H9 (cell line): ENCODE results near the gene ADCY5. TPM values are rescaled to one million over a fixed set of nuclear protein-coding genes. Genes with fewer than 3 reads are reported as not detected.

ENCODE experiments used
- DNase-seq: peaks from one replicate; pipeline ENCODE4 v3.0.0-alpha.2; 2017
- H2AFZ ChIP-seq: one replicate; pipeline ENCODE4 v1.6.1; 2013; ENCODE audit warnings: mild to moderate bottlenecking, low read length, control low read depth, moderate library complexity
- H2AK5ac ChIP-seq: 2 replicates; pipeline ENCODE4 v1.6.1; 2013; ENCODE audit warnings: low read length, control low read depth, mixed read lengths; ENCODE audit not compliant: insufficient read length
- H2BK120ac ChIP-seq: one replicate; pipeline ENCODE4 v1.6.1; 2013; ENCODE audit warnings: low read depth, mild to moderate bottlenecking, low read length, control low read depth, inconsistent platforms; ENCODE audit not compliant: poor library complexity, severe bottlenecking
- H2BK12ac ChIP-seq: 2 replicates; pipeline ENCODE4 v1.6.1; 2013; ENCODE audit warnings: low read length, control low read depth, mixed read lengths, low read depth; ENCODE audit not compliant: insufficient read length
- H2BK15ac ChIP-seq: 2 replicates; pipeline ENCODE4 v1.6.1; 2013; ENCODE audit warnings: low read depth, low read length, control low read depth
- H2BK20ac ChIP-seq: one replicate; pipeline ENCODE4 v1.6.1; 2013; ENCODE audit warnings: low read depth, mild to moderate bottlenecking, low read length, control low read depth, inconsistent platforms; ENCODE audit not compliant: poor library complexity, severe bottlenecking
- H2BK5ac ChIP-seq: 2 replicates; pipeline ENCODE4 v1.6.1; 2013; ENCODE audit warnings: low read length, control low read depth, mixed read lengths; ENCODE audit not compliant: insufficient read length
- H3K14ac ChIP-seq: 2 replicates; pipeline ENCODE4 v1.6.1; 2013; ENCODE audit warnings: low read length, control low read depth; ENCODE audit not compliant: insufficient read depth
- H3K18ac ChIP-seq: 2 replicates; pipeline ENCODE4 v1.6.1; 2013; ENCODE audit warnings: low read depth, mild to moderate bottlenecking, mixed read lengths, low read length, control low read depth; ENCODE audit not compliant: insufficient read length
- H3K23ac ChIP-seq: 2 replicates; pipeline ENCODE4 v1.6.1; 2013; ENCODE audit warnings: low read length, control low read depth, mixed read lengths, low read depth; ENCODE audit not compliant: insufficient read length
- H3K23me2 ChIP-seq: 2 replicates; pipeline ENCODE4 v1.6.1; 2013; ENCODE audit warnings: low read depth, mild to moderate bottlenecking, mixed read lengths, low read length, control low read depth; ENCODE audit not compliant: insufficient read length, poor library complexity, severe bottlenecking
- H3K27ac ChIP-seq: 2 replicates; pipeline ENCODE4 v1.5.1; 2013; ENCODE audit warnings: low read length, control low read depth, mixed read lengths, low read depth; ENCODE audit not compliant: insufficient read length
- H3K27me3 ChIP-seq: 2 replicates; pipeline ENCODE4 v1.6.1; 2013; ENCODE audit warnings: low read length, control low read depth, inconsistent platforms; ENCODE audit not compliant: insufficient read depth
- H3K4ac ChIP-seq: 2 replicates; pipeline ENCODE4 v1.6.1; 2013; ENCODE audit warnings: low read depth, mild to moderate bottlenecking, control low read depth, inconsistent platforms, low read length, moderate library complexity
- H3K4me1 ChIP-seq: 2 replicates; pipeline ENCODE4 v1.6.1; 2013; ENCODE audit warnings: low read length, control low read depth, inconsistent platforms; ENCODE audit not compliant: insufficient read depth
- H3K4me2 ChIP-seq: 2 replicates; pipeline ENCODE4 v1.6.1; 2013; ENCODE audit warnings: low read length, control low read depth, mixed read lengths; ENCODE audit not compliant: insufficient read length, insufficient read depth
- H3K56ac ChIP-seq: 2 replicates; pipeline ENCODE4 v1.6.1; 2013; ENCODE audit warnings: low read depth, mild to moderate bottlenecking, mixed read lengths, low read length, control low read depth; ENCODE audit not compliant: insufficient read length
- H3K79me1 ChIP-seq: 2 replicates; pipeline ENCODE4 v1.6.1; 2013; ENCODE audit warnings: low read depth, mild to moderate bottlenecking, moderate library complexity, low read length, control low read depth, inconsistent platforms; ENCODE audit not compliant: insufficient read depth, poor library complexity, severe bottlenecking
- H3K79me2 ChIP-seq: 2 replicates; pipeline ENCODE4 v1.6.1; 2013; ENCODE audit warnings: low read length, control low read depth, inconsistent platforms; ENCODE audit not compliant: insufficient read depth
- H3K9ac ChIP-seq: 2 replicates; pipeline ENCODE4 v1.6.1; 2013; ENCODE audit warnings: low read length, control low read depth, mixed read lengths; ENCODE audit not compliant: insufficient read length; ENCODE audit errors: extremely low read depth
- H3K9me3 ChIP-seq: one replicate; pipeline ENCODE4 v1.6.1; 2013; ENCODE audit warnings: low read depth, low read length, inconsistent platforms; ENCODE audit not compliant: control insufficient read depth
- H3T11ph ChIP-seq: one replicate; pipeline ENCODE4 v1.6.1; 2013; ENCODE audit warnings: mild to moderate bottlenecking, low read length, control low read depth, inconsistent platforms
- H4K20me1 ChIP-seq: one replicate; pipeline ENCODE4 v1.6.1; 2013; ENCODE audit not compliant: control insufficient read depth, insufficient read length, insufficient read depth
- H4K5ac ChIP-seq: 2 replicates; pipeline ENCODE4 v1.6.1; 2013; ENCODE audit warnings: low read depth, mild to moderate bottlenecking, mixed read lengths, low read length, control low read depth; ENCODE audit not compliant: insufficient read length
- H4K8ac ChIP-seq: replicated peaks from 2 replicates; pipeline ENCODE4 v1.6.1; 2013; ENCODE audit warnings: low read length, control low read depth, mixed read lengths, low read depth; ENCODE audit not compliant: insufficient read length
- H4K91ac ChIP-seq: 2 replicates; pipeline ENCODE4 v1.6.1; 2013; ENCODE audit warnings: low read depth, mild to moderate bottlenecking, moderate library complexity, mixed read lengths, low read length, control low read depth; ENCODE audit not compliant: insufficient read length
- H3K27ac Mint-ChIP-seq, 3 experiments: 2 replicates in 2 of 3; 3 replicates in 1 of 3; pipeline ENCODE4 v1.8.0; 2020 to 2021; ENCODE audit warnings: mixed read lengths in 3 of 3, mild to moderate bottlenecking in 1 of 3, moderate library complexity in 1 of 3
- H3K27me3 Mint-ChIP-seq: 2 replicates; pipeline ENCODE4 v1.8.0; 2021; ENCODE audit warnings: low read depth, mild to moderate bottlenecking, moderate library complexity, mixed read lengths
- H3K36me3 Mint-ChIP-seq, 3 experiments: 2 replicates in 2 of 3; 3 replicates in 1 of 3; pipeline ENCODE4 v1.8.0; 2020 to 2021; ENCODE audit warnings: low read depth in 3 of 3, mixed read lengths in 3 of 3; ENCODE audit not compliant: insufficient read depth in 1 of 3
- H3K4me1 Mint-ChIP-seq, 2 experiments: 2 replicates each; pipeline ENCODE4 v1.8.0; 2020; ENCODE audit warnings: mixed read lengths in 2 of 2
- H3K4me3 Mint-ChIP-seq, 2 experiments: 2 replicates in 1 of 2; 3 replicates in 1 of 2; pipeline ENCODE4 v1.8.0; 2020 to 2021; ENCODE audit warnings: mild to moderate bottlenecking in 2 of 2, mixed read lengths in 2 of 2, moderate library complexity in 1 of 2
- H3K9me3 Mint-ChIP-seq, 2 experiments: 2 replicates in 1 of 2; 3 replicates in 1 of 2; pipeline ENCODE4 v1.8.0; 2020; ENCODE audit warnings: mild to moderate bottlenecking in 2 of 2, mixed read lengths in 2 of 2, moderate library complexity in 1 of 2
- CTCF ChIP-seq: fragments of 200-600 bp; sonication (generic); conservative IDR thresholded peaks from 3 replicates; pipeline ENCODE4 v1.8.0; 2021; ENCODE audit warnings: antibody characterized with exemption, mild to moderate bottlenecking
- WGBS: extraction: QIAGEN DNeasy Blood & Tissue Kit; methylation state at CpG from one replicate; pipeline ENCODE4 v1.1.7; 2013; ENCODE audit warnings: missing lambda C conversion rate, low lambda C conversion rate, mixed read lengths; ENCODE audit not compliant: insufficient read length; ENCODE audit errors: extremely low coverage; 5-methylcytosine and 5-hydroxymethylcytosine counted together
- total RNA-seq: library from RNA; stranded (reverse); gene quantifications from 2 replicates; pipeline ENCODE4 v1.2.1, GENCODE V29; 2021

ADCY5 gene
- total RNA-seq, 1 experiment from 2014 or later = 5.0 TPM

GRCh38 chr3:123278446-123278845 is 170.4 kb downstream of the ADCY5 start:
- H3K79me1 ChIP-seq = no peaks in the 10 kb centered on the region
- H2BK20ac ChIP-seq = no peak overlapping the region
- no peak overlapping the region for H3K23ac ChIP-seq
- no peak overlapping the region; a peak in 1 of 5 replicates for H3K4me3 Mint-ChIP-seq
- H3K4me1 Mint-ChIP-seq = peaks cover 16 to 20% of the 10 kb centered on the region in 2 experiments
- H3K4me1 ChIP-seq = peaks cover 4% of the 10 kb centered on the region; the same call in 1 of the 2 replicates
- no peak overlapping the region for H2BK12ac ChIP-seq
- no peaks in the 10 kb centered on the region for H3K9me3 Mint-ChIP-seq
- peak overlapping the region in 1 of 3 experiments; percentile 74; a peak in 1 of 7 replicates for H3K27ac Mint-ChIP-seq
- no peaks in the 10 kb centered on the region for H3K27me3 ChIP-seq
- no peak overlapping the region for H4K8ac ChIP-seq
- no peak overlapping the region for H2BK15ac ChIP-seq
- no peaks in the 10 kb centered on the region for H3K23me2 ChIP-seq
- no peaks in the 10 kb centered on the region for H4K20me1 ChIP-seq
- WGBS = no CpG with 5 or more reads among the region's 5 CpGs
- no peaks in the 10 kb centered on the region for H3K9me3 ChIP-seq
- H3K79me2 ChIP-seq = no peaks in the 10 kb centered on the region
- H4K91ac ChIP-seq = no peak overlapping the region
- no peak overlapping the region for H4K5ac ChIP-seq
- no peak overlapping the region for H3K4me2 ChIP-seq
- no peak overlapping the region for H2BK120ac ChIP-seq
- no peaks in the 10 kb centered on the region for H3K27me3 Mint-ChIP-seq
- DNase-seq = no peak
- no peak overlapping the region for H3K9ac ChIP-seq
- no peak overlapping the region for H3T11ph ChIP-seq
- H2AFZ ChIP-seq = no peak overlapping the region
- H2AK5ac ChIP-seq = no peak overlapping the region
- no peak for TF ChIP-seq CTCF
- H3K56ac ChIP-seq = no peak overlapping the region
- no peaks in the 10 kb centered on the region for H3K36me3 Mint-ChIP-seq
- no peak overlapping the region for H3K27ac ChIP-seq
- no peak overlapping the region for H2BK5ac ChIP-seq
- no peak overlapping the region for H3K18ac ChIP-seq
- H3K4ac ChIP-seq = no peak overlapping the region
- peak overlapping the region; percentile 34; the same call in 1 of the 2 replicates for H3K14ac ChIP-seq
